A673 (cell line): ENCODE measurements around the gene SORCS1. TPM values are rescaled to one million over a fixed set of nuclear protein-coding genes. Genes with fewer than 3 reads are reported as not detected.

Experiments used
- BruUV-seq: library from RNA; stranded (reverse); fragments of 400-500 nt; replicated peaks from 2 replicates; lab custom pipeline; 2021; lab: Mats Ljungman, UMichigan
- CTCF ChIA-PET: fragments of 300-600 bp; sonication (Branson Sonifier 250); formaldehyde crosslinking; loops from one replicate; lab custom pipeline; 2022; ENCODE audit warnings: antibody characterized with exemption; lab: Charles Lee
- POLR2A ChIA-PET: fragments of 300-600 bp; sonication (Branson Sonifier 250); formaldehyde crosslinking; loops from one replicate; lab custom pipeline; 2022; ENCODE audit warnings: antibody characterized with exemption; ENCODE audit not compliant: low non-redundant PET; lab: Charles Lee
- DNase-seq: peaks from one replicate; pipeline ENCODE4 v3.0.0-alpha.2; 2015; ENCODE audit warnings: low spot score
- H3K27ac ChIP-seq: fragments of 200-600 bp; sonication (generic); 2 replicates; pipeline ENCODE4 v1.5.1; 2016; ENCODE audit warnings: mixed run types, low read depth, mild to moderate bottlenecking, mixed read lengths, antibody characterized with exemption, low read length; ENCODE audit not compliant: poor library complexity, severe bottlenecking
- H3K27me3 ChIP-seq: fragments of 200-600 bp; sonication (generic); replicated peaks from 2 replicates; pipeline ENCODE4 v1.6.1; 2017; ENCODE audit warnings: mixed run types, low read depth, mild to moderate bottlenecking, mixed read lengths, antibody characterized with exemption, low read length; ENCODE audit not compliant: insufficient read depth, poor library complexity
- H3K36me3 ChIP-seq: fragments of 200-600 bp; sonication (generic); 2 replicates; pipeline ENCODE4 v1.6.1; 2016; ENCODE audit warnings: mixed run types, mild to moderate bottlenecking, mixed read lengths, antibody characterized with exemption, low read length; ENCODE audit not compliant: insufficient read depth, poor library complexity, severe bottlenecking
- H3K4me1 ChIP-seq: fragments of 200-600 bp; sonication (generic); 2 replicates; pipeline ENCODE4 v1.6.1; 2017; ENCODE audit warnings: mixed run types, mild to moderate bottlenecking, mixed read lengths, antibody characterized with exemption, low read length; ENCODE audit not compliant: insufficient read depth, poor library complexity, severe bottlenecking
- H3K4me3 ChIP-seq: fragments of 200-600 bp; sonication (generic); 2 replicates; pipeline ENCODE4 v1.5.1; 2016; ENCODE audit warnings: low read depth, mixed run types, mild to moderate bottlenecking, mixed read lengths, low read length; ENCODE audit not compliant: poor library complexity, severe bottlenecking
- H3K9me3 ChIP-seq: fragments of 200-600 bp; sonication (generic); 2 replicates; pipeline ENCODE4 v1.6.1; 2016; ENCODE audit warnings: mixed run types, low read depth, mild to moderate bottlenecking, mixed read lengths, antibody characterized with exemption, low read length; ENCODE audit not compliant: poor library complexity, severe bottlenecking
- CTCF ChIP-seq: fragments of 300-800, 200-600 bp; sonication (generic); conservative IDR thresholded peaks from 2 replicates; pipeline ENCODE4 v1.5.1; 2017; ENCODE audit warnings: low read depth, mild to moderate bottlenecking, antibody characterized with exemption, low read length, moderate library complexity, mixed read lengths
- EZH2 ChIP-seq: fragments of 200-600 bp; sonication (generic); IDR thresholded peaks from 2 replicates; pipeline ENCODE4 v1.6.1; 2017; ENCODE audit warnings: borderline replicate concordance, low read depth, mild to moderate bottlenecking, mixed read lengths, antibody characterized with exemption, low read length; ENCODE audit not compliant: poor library complexity, severe bottlenecking
- intact Hi-C: fragments of 100-400 bp; cut with micrococcal nuclease; formaldehyde crosslinking; loops from one replicate; pipeline ENCODE4 v1.10.0; 2022; ENCODE audit not compliant: unreplicated experiment
- total RNA-seq: library from RNA; stranded (reverse); gene quantifications from 2 replicates; pipeline ENCODE4 v1.2.3, GENCODE V29; 2021

Gene SORCS1
- total RNA-seq, 1 experiment from 2014 or later = 0.34 TPM

GRCh38 chr10:106540645-106541044 is 623.9 kb downstream of the SORCS1 start:
- TF ChIP-seq CTCF (no peak), EZH2 (no peak)
- intact Hi-C loops = no loop called here
- Histone ChIP-seq H3K36me3 (no peaks in the 10 kb centered on the region), H3K4me3 (no peak overlapping the region), H3K9me3 (no peaks in the 10 kb centered on the region), H3K27ac (peak overlapping the region; percentile 35), H3K4me1 (peaks cover 62% of the 10 kb centered on the region), H3K27me3 (no peaks in the 10 kb centered on the region)
- ChIA-PET CTCF (no interaction called here), POLR2A (no interaction called here)
- DNase-seq = peak; percentile 77
- no TSS peak for BruUV-seq

- H3K27me3 ChIP-seq = no peaks in the 10 kb centered on the region
- intact Hi-C loops = no loop called here
- H3K36me3 ChIP-seq = no peaks in the 10 kb centered on the region
- CTCF ChIA-PET = no interaction called here
- no peak for DNase-seq
- TF ChIP-seq EZH2 (no peak), CTCF (no peak)
- no peak overlapping the region for H3K4me3 ChIP-seq
- peak overlapping the region; percentile 41 for H3K27ac ChIP-seq
- H3K4me1 ChIP-seq = peaks cover 41% of the 10 kb centered on the region
- BruUV-seq = no TSS peak
- no peaks in the 10 kb centered on the region for H3K9me3 ChIP-seq
- POLR2A ChIA-PET = no interaction called here
These were observed 626.6 kb downstream of the SORCS1 start for GRCh38 chr10:106537866-106538265.

- no peak for DNase-seq
- intact Hi-C loops = no loop called here
- Histone ChIP-seq H3K4me1 (peaks cover 19% of the 10 kb centered on the region), H3K4me3 (no peak overlapping the region), H3K9me3 (no peaks in the 10 kb centered on the region), H3K27me3 (no peaks in the 10 kb centered on the region), H3K36me3 (peaks cover 2% of the 10 kb centered on the region), H3K27ac (no peak overlapping the region)
- no TSS peak for BruUV-seq
- POLR2A ChIA-PET = no interaction called here
- CTCF ChIA-PET = no interaction called here
- TF ChIP-seq EZH2 = no peak
- TF ChIP-seq CTCF = no peak
These were observed 629.1 kb downstream of the SORCS1 start for GRCh38 chr10:106535304-106535953.
